ENCODE data around the gene PAK1. TPM values are rescaled to one million over a fixed set of nuclear protein-coding genes. Genes with fewer than 3 reads are reported as not detected.
A peak's percentile ranks its signal among the peaks of the same experiment; 100 is the strongest.

Gene PAK1
- total RNA-seq, 1 experiment from 2014 or later = 80.0 TPM

- Histone ChIP-seq H3K9me3 (ENCODE audit: insufficient read depth, low read depth) (no peaks in the 10 kb centered on the region), H4K20me1 (ENCODE audit: insufficient read depth) (no peaks in the 10 kb centered on the region; the same call in 1 of the 2 replicates), H3K27me3 (ENCODE audit: insufficient read depth, low read depth) (no peaks in the 10 kb centered on the region), H3K36me3 (ENCODE audit: low read depth) (no peaks in the 10 kb centered on the region), H3K27ac (no peak overlapping the region), H3K4me1 (replicated peaks; ENCODE audit: insufficient read depth) (peaks cover 15% of the 10 kb centered on the region), H2AFZ (no peak overlapping the region), H3K4me2 (0 out of 2 replicates have a peak overlapping the region, but pooled peaks have one; percentile 2), H3K9me2 (ENCODE audit: insufficient read depth) (no peaks in the 10 kb centered on the region), H3F3A (ENCODE audit: insufficient read depth, low read depth) (peaks cover 3% of the 10 kb centered on the region; the same call in 1 of the 2 replicates), H3K4me3 (no peak overlapping the region), H3K79me2 (ENCODE audit: low read depth) (peaks cover 5% of the 10 kb centered on the region; the same call in 1 of the 2 replicates)
- no peak for TF ChIP-seq CTCF (conservative IDR thresholded peaks at IDR 0.05)
- TF ChIP-seq EZH2 (IDR thresholded peaks at IDR 0.05; ENCODE audit: low read depth) = no peak
- ChIA-PET POLR2A (ENCODE audit: unreplicated experiment) (no interaction called here), CTCF (no interaction called here)
- intact Hi-C loops (cut with micrococcal nuclease; ENCODE audit: unreplicated experiment) = no loop called here
- no TSS peak for BruUV-seq (replicated peaks)
- peak in 1 of 2 experiments; percentile 50 for DNase-seq
Measured at GRCh38 chr11:77401486-77402217, 72.2 kb downstream of the PAK1 start.

- TF ChIP-seq CTCF (conservative IDR thresholded peaks at IDR 0.05) (no peak), EZH2 (IDR thresholded peaks at IDR 0.05; ENCODE audit: low read depth) (no peak)
- Histone ChIP-seq H2AFZ (no peak overlapping the region), H3K9me3 (ENCODE audit: insufficient read depth, low read depth) (no peaks in the 10 kb centered on the region), H3K36me3 (ENCODE audit: low read depth) (no peaks in the 10 kb centered on the region), H3K79me2 (ENCODE audit: low read depth) (peaks cover 5% of the 10 kb centered on the region; the same call in 1 of the 2 replicates), H3K4me1 (replicated peaks; ENCODE audit: insufficient read depth) (peaks cover 15% of the 10 kb centered on the region), H3K9me2 (ENCODE audit: insufficient read depth) (no peaks in the 10 kb centered on the region), H4K20me1 (ENCODE audit: insufficient read depth) (no peaks in the 10 kb centered on the region; the same call in 1 of the 2 replicates), H3K4me3 (no peak overlapping the region), H3K27ac (no peak overlapping the region), H3K4me2 (no peak overlapping the region), H3F3A (ENCODE audit: insufficient read depth, low read depth) (peaks cover 3% of the 10 kb centered on the region; the same call in 1 of the 2 replicates), H3K27me3 (ENCODE audit: insufficient read depth, low read depth) (no peaks in the 10 kb centered on the region)
- BruUV-seq (replicated peaks) = no TSS peak
- DNase-seq = no peak
- intact Hi-C loops (cut with micrococcal nuclease; ENCODE audit: unreplicated experiment) = no loop called here
- CTCF ChIA-PET = no interaction called here
- POLR2A ChIA-PET (ENCODE audit: unreplicated experiment) = no interaction called here
Measured at GRCh38 chr11:77400775-77401449, 73.0 kb downstream of the PAK1 start.

GRCh38 chr11:77400271-77400670 is 73.6 kb downstream of the PAK1 start:
- CTCF ChIA-PET = no interaction called here
- intact Hi-C loops (cut with micrococcal nuclease; ENCODE audit: unreplicated experiment) = no loop called here
- no peaks in the 10 kb centered on the region for H3K27me3 ChIP-seq (ENCODE audit: insufficient read depth, low read depth)
- TF ChIP-seq EZH2 (IDR thresholded peaks at IDR 0.05; ENCODE audit: low read depth) = no peak
- no peak for TF ChIP-seq CTCF (conservative IDR thresholded peaks at IDR 0.05)
- H3K9me3 ChIP-seq (ENCODE audit: insufficient read depth, low read depth) = no peaks in the 10 kb centered on the region
- H3K27ac ChIP-seq = no peak overlapping the region
- no peak overlapping the region for H3K4me2 ChIP-seq
- H3K79me2 ChIP-seq (ENCODE audit: low read depth) = peaks cover 5% of the 10 kb centered on the region; the same call in 1 of the 2 replicates
- no peak for DNase-seq
- H3K4me1 ChIP-seq (replicated peaks; ENCODE audit: insufficient read depth) = peaks cover 15% of the 10 kb centered on the region
- no peaks in the 10 kb centered on the region; the same call in 1 of the 2 replicates for H4K20me1 ChIP-seq (ENCODE audit: insufficient read depth)
- H3K9me2 ChIP-seq (ENCODE audit: insufficient read depth) = no peaks in the 10 kb centered on the region
- H2AFZ ChIP-seq = no peak overlapping the region
- no peaks in the 10 kb centered on the region for H3K36me3 ChIP-seq (ENCODE audit: low read depth)
- BruUV-seq (replicated peaks) = no TSS peak
- peaks cover 3% of the 10 kb centered on the region; the same call in 1 of the 2 replicates for H3F3A ChIP-seq (ENCODE audit: insufficient read depth, low read depth)
- POLR2A ChIA-PET (ENCODE audit: unreplicated experiment) = no interaction called here
- no peak overlapping the region for H3K4me3 ChIP-seq
